HCT116 (cell line): ENCODE data around the gene ZFAND6. TPM values are rescaled to one million over a fixed set of nuclear protein-coding genes. Genes with fewer than 3 reads are reported as not detected.

ENCODE experiments used
- ATAC-seq: fragments of 200-7000 bp; cut with Tn5 transposase; 2 replicates; pipeline ENCODE4 v1.9.1; 2020; ENCODE audit warnings: mild to moderate bottlenecking, moderate library complexity
- BruUV-seq: library from RNA; stranded (reverse); fragments of 400-500 nt; replicated peaks from 2 replicates; lab custom pipeline; 2021; lab: Mats Ljungman, UMichigan
- CTCF ChIA-PET: fragments of 300-600 bp; sonication (Branson Sonifier 250); formaldehyde crosslinking; loops from one replicate; lab custom pipeline; 2021; ENCODE audit warnings: antibody characterized with exemption; lab: Charles Lee
- POLR2A ChIA-PET: fragments of 300-600, 350-600 bp; sonication (Branson Sonifier 250); formaldehyde crosslinking; loops from one replicate; lab custom pipeline; 2021; ENCODE audit warnings: antibody characterized with exemption; lab: Charles Lee
- RAD21 ChIA-PET, 2 experiments: fragments of 300-600 bp; sonication (Branson Sonifier 250); formaldehyde crosslinking; loops; one replicate each; lab custom pipeline; 2023; ENCODE audit warnings: low total read pairs in 2 of 2; ENCODE audit not compliant: uncharacterized antibody in 2 of 2, unreplicated experiment in 2 of 2, low non-redundant PET in 1 of 2; lab: Charles Lee
- DNase-seq: peaks from one replicate; pipeline ENCODE4 v3.0.0-alpha.2; 2010; ENCODE audit warnings: low read depth, low spot score
- H2AFZ ChIP-seq: fragments of 200-600 bp; shearing (Covaris generic), sonication (generic); 2 replicates; pipeline ENCODE4 v1.6.1; 2017; ENCODE audit warnings: low read depth, mixed run types, mixed read lengths, antibody characterized with exemption, low read length; ENCODE audit not compliant: poor library complexity, severe bottlenecking
- H3K27ac ChIP-seq: 2 replicates; pipeline ENCODE4 v1.5.1; 2012; ENCODE audit warnings: low read depth, low read length
- H3K27me3 ChIP-seq: fragments of 200-600 bp; sonication (generic); 2 replicates; pipeline ENCODE4 v1.6.1; 2016; ENCODE audit warnings: mixed run types, low read length, mixed read lengths; ENCODE audit not compliant: insufficient read depth
- H3K36me3 ChIP-seq, 2 experiments: fragments of 200-500 bp in 1 of 2; fragments of 200-600 bp in 1 of 2; sonication (Bioruptor generic) in 1 of 2; sonication (generic) in 1 of 2; 2 replicates each; pipeline versions ENCODE4 v1.5.1 to v1.6.1; 2014 to 2016; ENCODE audit warnings: low read length in 2 of 2, inconsistent platforms in 1 of 2, mixed read lengths in 1 of 2, mixed run types in 1 of 2; ENCODE audit not compliant: insufficient read depth in 2 of 2, control insufficient read depth in 1 of 2
- H3K4me1 ChIP-seq, 2 experiments: fragments of 200-600 bp in 1 of 2; sonication (generic) in 1 of 2; 2 replicates each; pipeline versions ENCODE4 v1.5.1 to v1.6.1; 2012 to 2017; ENCODE audit warnings: low read length in 2 of 2, inconsistent platforms in 1 of 2, mild to moderate bottlenecking in 1 of 2, mixed read lengths in 1 of 2, mixed run types in 1 of 2, moderate library complexity in 1 of 2; ENCODE audit not compliant: insufficient read depth in 2 of 2, control insufficient read depth in 1 of 2
- H3K4me2 ChIP-seq: fragments of 200-600 bp; sonication (generic); 2 replicates; pipeline ENCODE4 v1.6.1; 2017; ENCODE audit warnings: mixed run types, low read length, mixed read lengths
- H3K4me3 ChIP-seq, 2 experiments: fragments of 200-600 bp in 1 of 2; sonication (generic) in 1 of 2; replicated peaks in 1 of 2; 2 replicates each; pipeline ENCODE4 v1.5.1; 2011 to 2016; ENCODE audit warnings: low read length in 2 of 2, control low read depth in 1 of 2, low read depth in 1 of 2, mild to moderate bottlenecking in 1 of 2, mixed read lengths in 1 of 2, mixed run types in 1 of 2
- H3K79me2 ChIP-seq: fragments of 200-600 bp; sonication (generic); 2 replicates; pipeline ENCODE4 v1.6.1; 2017; ENCODE audit warnings: mild to moderate bottlenecking, mixed run types, low read length, moderate library complexity, mixed read lengths; ENCODE audit not compliant: insufficient read depth
- H3K9ac ChIP-seq: fragments of 200-600 bp; sonication (generic); 2 replicates; pipeline ENCODE4 v1.6.1; 2016; ENCODE audit warnings: low read length, mixed read lengths
- H3K9me2 ChIP-seq: fragments of 200-600 bp; sonication (generic), shearing (Covaris generic); 2 replicates; pipeline ENCODE4 v1.6.1; 2017; ENCODE audit warnings: mixed run types, mild to moderate bottlenecking, moderate library complexity; ENCODE audit not compliant: insufficient read depth
- H3K9me3 ChIP-seq, 2 experiments: fragments of 200-500 bp in 1 of 2; fragments of 200-600 bp in 1 of 2; sonication (Bioruptor generic) in 1 of 2; sonication (generic) in 1 of 2; 2 replicates each; pipeline ENCODE4 v1.6.1; 2014 to 2017; ENCODE audit warnings: low read length in 2 of 2, mixed read lengths in 2 of 2, inconsistent platforms in 1 of 2, low read depth in 1 of 2, mild to moderate bottlenecking in 1 of 2, mixed run types in 1 of 2, moderate library complexity in 1 of 2; ENCODE audit not compliant: control insufficient read depth in 1 of 2, insufficient read depth in 1 of 2
- H4K20me1 ChIP-seq: fragments of 200-600 bp; sonication (generic), shearing (Covaris generic); 2 replicates; pipeline ENCODE4 v1.6.1; 2017; ENCODE audit warnings: mixed run types, mild to moderate bottlenecking, moderate library complexity; ENCODE audit not compliant: insufficient read depth
- ATF3 ChIP-seq: IDR thresholded peaks from 2 replicates; pipeline ENCODE4 v1.6.1; 2012
- CBX3 ChIP-seq: IDR thresholded peaks from 2 replicates; pipeline ENCODE4 v1.6.1; 2012; ENCODE audit warnings: low read depth
- CEBPB ChIP-seq: IDR thresholded peaks from 2 replicates; pipeline ENCODE4 v1.6.1; 2012; ENCODE audit warnings: low read depth
- EZH2 ChIP-seq: fragments of 200-600 bp; sonication (generic); IDR thresholded peaks from 2 replicates; pipeline ENCODE4 v1.6.1; 2017; ENCODE audit warnings: antibody characterized with exemption, mixed run types
- EZH2phosphoT487 ChIP-seq: fragments of 200-600 bp; IDR thresholded peaks from 2 replicates; pipeline ENCODE4 v1.6.1; 2018; ENCODE audit warnings: antibody characterized with exemption, borderline replicate concordance
- FOSL1 ChIP-seq: IDR thresholded peaks from 2 replicates; pipeline ENCODE4 v1.6.1; 2012; ENCODE audit warnings: low read depth
- JUND ChIP-seq: IDR thresholded peaks from 2 replicates; pipeline ENCODE4 v1.6.1; 2012
- MAX ChIP-seq: IDR thresholded peaks from 2 replicates; pipeline ENCODE4 v1.6.1; 2012
- POLR2A ChIP-seq: IDR thresholded peaks from 2 replicates; pipeline ENCODE4 v1.7.0; 2011; ENCODE audit warnings: borderline replicate concordance; ENCODE audit not compliant: insufficient read depth, insufficient read length; ENCODE audit errors: extremely low read depth
- POLR2AphosphoS5 ChIP-seq: IDR thresholded peaks from 2 replicates; pipeline ENCODE4 v1.6.1; 2011; ENCODE audit warnings: mild to moderate bottlenecking, low read depth, low read length, moderate library complexity
- RAD21 ChIP-seq: IDR thresholded peaks from 2 replicates; pipeline ENCODE4 v1.6.1; 2012; ENCODE audit warnings: low read depth, mild to moderate bottlenecking
- SIN3A ChIP-seq: IDR thresholded peaks from 2 replicates; pipeline ENCODE4 v1.6.1; 2012; ENCODE audit warnings: low read depth
- SP1 ChIP-seq: IDR thresholded peaks from 2 replicates; pipeline ENCODE4 v1.6.1; 2012; ENCODE audit warnings: low read depth
- SRF ChIP-seq: IDR thresholded peaks from 2 replicates; pipeline ENCODE4 v1.6.1; 2012; ENCODE audit warnings: low read depth
- TCF7L2 ChIP-seq: IDR thresholded peaks from 2 replicates; pipeline ENCODE4 v1.7.0; 2011; ENCODE audit warnings: borderline replicate concordance, inconsistent platforms; ENCODE audit not compliant: insufficient read depth, insufficient read length; ENCODE audit errors: extremely low read depth
- YY1 ChIP-seq: IDR thresholded peaks from 2 replicates; pipeline ENCODE4 v1.6.1; 2011; ENCODE audit warnings: low read length, low read depth, moderate library complexity, mild to moderate bottlenecking; ENCODE audit not compliant: insufficient replicate concordance; ENCODE audit errors: extremely low read depth
- ZFX ChIP-seq: fragments of 450-650 bp; IDR thresholded peaks from 2 replicates; pipeline ENCODE4 v1.6.1; 2017
- ZNF274 ChIP-seq: fragments of 200-500 bp; sonication (Bioruptor generic); IDR thresholded peaks from 2 replicates; pipeline ENCODE4 v1.6.1; 2014; ENCODE audit warnings: mild to moderate bottlenecking, low read depth, low read length, inconsistent platforms
- intact Hi-C: fragments of 100-400 bp; cut with micrococcal nuclease; formaldehyde crosslinking; loops from 2 replicates; pipeline ENCODE4 v1.10.0; 2022
- total RNA-seq: library from RNA; stranded (reverse); gene quantifications from one replicate; pipeline ENCODE4 v1.2.1, GENCODE V29; 2021; ENCODE audit not compliant: unreplicated experiment
- TF ChIP-seq, protein P1 (sequence below), 3 experiments: fragments of 200-600 bp in 1 of 3; sonication (generic) in 1 of 3; IDR thresholded peaks in 2 of 3; conservative IDR thresholded peaks in 1 of 3; 2 replicates each; pipeline ENCODE4 v1.5.1; 2012 to 2017; ENCODE audit warnings: low read depth in 2 of 3, low read length in 2 of 3, antibody characterized with exemption in 1 of 3, borderline replicate concordance in 1 of 3, control low read depth in 1 of 3, mild to moderate bottlenecking in 1 of 3, mixed read lengths in 1 of 3, mixed run types in 1 of 3, moderate library complexity in 1 of 3; ENCODE audit not compliant: insufficient read depth in 1 of 3

ZFAND6 gene
- total RNA-seq, 1 experiment from 2014 or later = 51.3 TPM

- no peaks in the 10 kb centered on the region for H3K4me1 ChIP-seq
- RAD21 ChIA-PET = no interaction called here
- no peak overlapping the region for H3K4me3 ChIP-seq
- TF ChIP-seq SIN3A (no peak), RAD21 (no peak), ZNF274 (no peak), TCF7L2 (no peak), JUND (no peak), SP1 (no peak), SRF (no peak), POLR2A (no peak), CEBPB (no peak), YY1 (no peak), EZH2phosphoT487 (no peak), MAX (no peak), EZH2 (no peak), FOSL1 (no peak), ZFX (no peak), CBX3 (no peak), ATF3 (no peak), POLR2AphosphoS5 (no peak)
- TF ChIP-seq, protein P1, sequence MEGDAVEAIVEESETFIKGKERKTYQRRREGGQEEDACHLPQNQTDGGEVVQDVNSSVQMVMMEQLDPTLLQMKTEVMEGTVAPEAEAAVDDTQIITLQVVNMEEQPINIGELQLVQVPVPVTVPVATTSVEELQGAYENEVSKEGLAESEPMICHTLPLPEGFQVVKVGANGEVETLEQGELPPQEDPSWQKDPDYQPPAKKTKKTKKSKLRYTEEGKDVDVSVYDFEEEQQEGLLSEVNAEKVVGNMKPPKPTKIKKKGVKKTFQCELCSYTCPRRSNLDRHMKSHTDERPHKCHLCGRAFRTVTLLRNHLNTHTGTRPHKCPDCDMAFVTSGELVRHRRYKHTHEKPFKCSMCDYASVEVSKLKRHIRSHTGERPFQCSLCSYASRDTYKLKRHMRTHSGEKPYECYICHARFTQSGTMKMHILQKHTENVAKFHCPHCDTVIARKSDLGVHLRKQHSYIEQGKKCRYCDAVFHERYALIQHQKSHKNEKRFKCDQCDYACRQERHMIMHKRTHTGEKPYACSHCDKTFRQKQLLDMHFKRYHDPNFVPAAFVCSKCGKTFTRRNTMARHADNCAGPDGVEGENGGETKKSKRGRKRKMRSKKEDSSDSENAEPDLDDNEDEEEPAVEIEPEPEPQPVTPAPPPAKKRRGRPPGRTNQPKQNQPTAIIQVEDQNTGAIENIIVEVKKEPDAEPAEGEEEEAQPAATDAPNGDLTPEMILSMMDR (IDR thresholded peaks at IDR 0.05 in 2 of 3, conservative IDR thresholded peaks at IDR 0.05 in 1 of 3; ENCODE audit: borderline replicate concordance in 1 of 3, insufficient read depth in 1 of 3, low read depth in 2 of 3, low read length in 2 of 3) = no peak
- intact Hi-C loops = no loop called here
- H3K9ac ChIP-seq = no peak overlapping the region
- no TSS peak for BruUV-seq
- CTCF ChIA-PET = no interaction called here
- POLR2A ChIA-PET = no interaction called here
- no peak overlapping the region for H2AFZ ChIP-seq
- ATAC-seq (no peak), DNase-seq (no peak)
- H3K4me2 ChIP-seq = no peak overlapping the region
- no peaks in the 10 kb centered on the region for H3K27me3 ChIP-seq
- no peaks in the 10 kb centered on the region for H3K36me3 ChIP-seq
- H3K27ac ChIP-seq = no peak overlapping the region
- H4K20me1 ChIP-seq = no peaks in the 10 kb centered on the region
- H3K9me3 ChIP-seq = no peaks in the 10 kb centered on the region
- no peaks in the 10 kb centered on the region for H3K9me2 ChIP-seq
- no peaks in the 10 kb centered on the region for H3K79me2 ChIP-seq
Measured at GRCh38 chr15:80052597-80053304, 6.7 kb upstream of the ZFAND6 start.
